CD4-positive, alpha-beta T cell treated with Interleukin-15 for 1 hour (primary cell): ENCODE measurements around the gene CAPNS1.
"Not testable (repeated sequence)": the region's sequence is repeated elsewhere in the genome, so short reads cannot be mapped to it uniquely, and the experiment has no call there.

ENCODE experiments used
- DNase-seq: peaks from one replicate; pipeline ENCODE4 v3.0.0-alpha.2; 2020

The CAPNS1 gene

DNA sequence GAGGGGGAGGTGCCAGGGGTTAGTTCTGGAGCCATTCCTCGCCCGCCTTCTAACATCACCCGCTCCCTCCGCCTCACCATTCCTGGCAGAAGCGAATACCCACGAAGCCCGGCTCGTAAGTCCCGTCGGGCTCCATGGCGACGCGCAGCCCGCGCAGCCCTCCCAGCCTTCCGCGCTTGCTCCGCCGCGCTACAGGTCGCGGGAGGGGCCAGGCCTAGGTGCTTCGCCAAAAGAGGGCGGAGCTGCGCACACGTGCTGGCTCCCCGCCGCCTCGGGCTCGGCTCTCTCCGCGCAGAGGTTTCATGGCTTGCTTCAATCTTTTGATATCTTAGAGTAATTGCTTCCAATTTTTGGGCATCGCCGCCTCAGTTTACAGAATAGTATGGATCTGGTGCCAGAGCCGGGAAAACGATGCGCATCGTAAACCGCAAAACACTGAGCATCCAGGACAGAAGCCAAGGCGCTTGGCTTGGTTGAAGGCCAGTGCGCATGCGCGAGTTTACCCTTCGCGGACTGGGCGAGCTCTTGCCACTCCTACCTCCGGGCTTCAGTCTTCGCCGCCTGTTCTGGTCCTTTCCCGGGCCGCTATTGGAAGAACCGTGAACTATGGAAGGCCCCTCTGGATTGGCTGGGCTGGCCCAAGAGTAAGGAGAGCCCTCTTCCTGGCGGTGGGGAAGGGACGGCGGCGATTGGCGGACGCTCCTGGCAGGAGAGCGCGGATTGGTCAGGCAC lies 25.0 kb upstream of the CAPNS1 start, which contains the start of gene POLR2I:
Gene POLR2I, minus strand, starts transcription at position 155 of the 732 bp plus-strand sequence. Its CDS starts 19 bp downstream, at position 136.
- DNase-seq = peak; percentile 100

DNA sequence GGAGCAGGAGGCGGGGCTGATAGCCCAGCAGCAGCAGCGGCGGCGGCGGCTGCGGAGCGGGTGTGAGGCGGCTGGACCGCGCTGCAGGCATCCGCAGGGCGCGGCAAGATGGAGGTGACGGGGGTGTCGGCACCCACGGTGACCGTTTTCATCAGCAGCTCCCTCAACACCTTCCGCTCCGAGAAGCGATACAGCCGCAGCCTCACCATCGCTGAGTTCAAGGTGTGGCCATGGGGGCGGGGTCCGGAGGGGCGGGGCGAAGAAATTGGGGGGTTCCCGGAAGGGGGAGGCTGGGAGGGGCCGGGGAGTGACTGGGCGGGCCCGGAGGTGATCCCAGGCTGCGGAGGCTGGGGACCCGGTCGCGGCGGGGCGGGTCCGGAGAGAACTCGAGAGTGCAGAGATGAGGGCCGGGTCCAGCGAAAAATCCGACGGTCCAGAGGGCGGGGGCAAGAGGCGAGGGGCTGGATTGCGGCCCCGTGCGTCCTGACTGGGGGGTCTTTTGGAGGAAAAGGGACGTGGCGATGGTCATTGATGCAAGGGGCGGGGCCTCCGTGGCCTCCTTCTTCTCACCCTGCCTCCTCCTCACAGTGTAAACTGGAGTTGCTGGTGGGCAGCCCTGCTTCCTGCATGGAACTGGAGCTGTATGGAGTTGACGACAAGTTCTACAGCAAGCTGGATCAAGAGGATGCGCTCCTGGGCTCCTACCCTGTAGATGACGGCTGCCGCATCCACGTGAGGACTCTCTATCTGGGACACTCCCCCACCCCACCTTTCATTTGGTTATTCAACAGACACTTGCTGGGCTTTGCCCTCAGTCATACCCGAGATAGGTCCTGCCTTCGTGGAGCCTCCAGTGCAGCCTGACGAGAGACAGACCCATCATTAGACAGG lies 24.2 kb upstream of the CAPNS1 start, which contains the start of gene TBCB:
Gene TBCB, plus strand, starts transcription at position 16 of the 891 bp plus-strand sequence. Its CDS starts 93 bp downstream, at position 109.
- DNase-seq = no peak

DNA sequence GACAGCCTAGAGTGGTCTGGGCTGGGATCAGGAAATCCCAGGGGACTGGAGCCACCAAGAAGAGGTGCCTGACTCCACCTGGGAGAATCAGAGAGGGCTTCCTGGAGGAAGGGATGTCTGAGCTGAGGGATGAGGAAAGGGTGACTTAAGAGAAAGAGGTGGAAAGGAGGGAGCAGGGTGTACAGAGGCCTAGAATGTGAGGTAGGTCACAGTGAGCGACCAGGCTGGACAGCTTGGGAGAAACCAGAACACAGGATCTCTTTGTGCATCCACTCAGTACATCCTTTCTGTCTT lies 23.6 kb upstream of the CAPNS1 start:
- no peak for DNase-seq

- DNase-seq = no peak
Measured at GRCh38 chr19:36120092-36120983, 19.5 kb upstream of the CAPNS1 start.

GRCh38 chr19:36120984-36121358 lies 18.9 kb upstream of the CAPNS1 start:
- no peak for DNase-seq

- DNase-seq = no peak
Measured at GRCh38 chr19:36121486-36122124, 18.3 kb upstream of the CAPNS1 start.

DNA sequence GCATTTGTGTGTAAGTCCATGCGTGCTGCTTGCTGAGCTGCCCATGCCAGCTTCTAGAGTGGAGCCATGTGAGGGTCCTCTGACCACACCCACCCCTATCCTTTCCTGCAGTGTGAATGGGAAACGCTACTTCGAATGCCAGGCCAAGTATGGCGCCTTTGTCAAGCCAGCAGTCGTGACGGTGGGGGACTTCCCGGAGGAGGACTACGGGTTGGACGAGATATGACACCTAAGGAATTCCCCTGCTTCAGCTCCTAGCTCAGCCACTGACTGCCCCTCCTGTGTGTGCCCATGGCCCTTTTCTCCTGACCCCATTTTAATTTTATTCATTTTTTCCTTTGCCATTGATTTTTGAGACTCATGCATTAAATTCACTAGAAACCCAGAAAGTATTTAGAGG lies 14.3 kb upstream of the CAPNS1 start:
- DNase-seq = no peak

- no peak for DNase-seq
Measured at GRCh38 chr19:36128392-36128736, 11.5 kb upstream of the CAPNS1 start.

GRCh38 chr19:36131221-36131620 lies 8.6 kb upstream of the CAPNS1 start:
- peak; percentile 67 for DNase-seq

- DNase-seq = not testable (repeated sequence)
Measured at GRCh38 chr19:36134867-36135266, 5.0 kb upstream of the CAPNS1 start.

GRCh38 chr19:36136964-36137686 lies 2.7 kb upstream of the CAPNS1 start:
- peak; percentile 36 for DNase-seq

DNA sequence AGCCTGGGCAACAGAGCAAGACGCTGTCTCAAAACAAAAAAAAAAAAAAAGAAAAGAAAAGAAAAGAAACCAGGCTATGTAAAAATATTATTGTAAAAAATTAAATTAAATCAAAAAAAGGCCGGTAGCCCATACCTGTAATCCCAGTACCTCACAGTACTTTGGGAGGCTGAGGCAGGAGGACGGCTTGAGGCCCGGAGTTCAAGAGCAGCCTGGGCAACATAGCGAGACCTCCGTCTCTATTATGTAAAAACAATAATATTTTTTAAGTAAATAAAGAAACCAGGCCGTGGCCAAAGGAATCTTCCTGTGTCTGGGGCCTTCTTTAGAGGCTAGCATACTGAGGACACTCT lies 770 bp upstream of the CAPNS1 start:
- DNase-seq = no peak

GRCh38 chr19:36140304-36141038 lies 605 bp downstream of the CAPNS1 start:
- peak; percentile 72 for DNase-seq

- peak; percentile 88 for DNase-seq
Measured at GRCh38 chr19:36141039-36141927, 1.4 kb downstream of the CAPNS1 start.

GRCh38 chr19:36142046-36142445 lies 2.2 kb downstream of the CAPNS1 start:
- DNase-seq = no peak

GRCh38 chr19:36142496-36142895 lies 2.6 kb downstream of the CAPNS1 start:
- DNase-seq = no peak

DNA sequence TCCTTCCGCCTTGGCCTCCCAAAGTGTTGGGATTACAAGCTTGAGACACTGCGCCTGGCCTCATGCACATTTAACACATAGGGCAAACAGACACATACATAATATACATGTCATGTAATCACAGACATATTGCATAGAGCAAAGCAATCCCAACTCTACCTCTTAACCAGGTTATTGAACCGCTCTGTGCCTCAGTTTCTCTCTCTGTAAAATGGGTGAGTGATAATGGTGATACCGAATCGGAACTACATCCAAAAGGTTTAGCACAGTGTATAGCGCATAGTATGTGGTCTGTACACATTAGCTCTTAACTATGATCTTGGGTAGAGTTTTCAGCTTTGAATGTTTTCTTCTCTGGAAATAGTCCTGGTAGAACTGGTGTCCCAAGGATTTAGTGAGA lies 4.8 kb downstream of the CAPNS1 start:
- no peak for DNase-seq

DNA sequence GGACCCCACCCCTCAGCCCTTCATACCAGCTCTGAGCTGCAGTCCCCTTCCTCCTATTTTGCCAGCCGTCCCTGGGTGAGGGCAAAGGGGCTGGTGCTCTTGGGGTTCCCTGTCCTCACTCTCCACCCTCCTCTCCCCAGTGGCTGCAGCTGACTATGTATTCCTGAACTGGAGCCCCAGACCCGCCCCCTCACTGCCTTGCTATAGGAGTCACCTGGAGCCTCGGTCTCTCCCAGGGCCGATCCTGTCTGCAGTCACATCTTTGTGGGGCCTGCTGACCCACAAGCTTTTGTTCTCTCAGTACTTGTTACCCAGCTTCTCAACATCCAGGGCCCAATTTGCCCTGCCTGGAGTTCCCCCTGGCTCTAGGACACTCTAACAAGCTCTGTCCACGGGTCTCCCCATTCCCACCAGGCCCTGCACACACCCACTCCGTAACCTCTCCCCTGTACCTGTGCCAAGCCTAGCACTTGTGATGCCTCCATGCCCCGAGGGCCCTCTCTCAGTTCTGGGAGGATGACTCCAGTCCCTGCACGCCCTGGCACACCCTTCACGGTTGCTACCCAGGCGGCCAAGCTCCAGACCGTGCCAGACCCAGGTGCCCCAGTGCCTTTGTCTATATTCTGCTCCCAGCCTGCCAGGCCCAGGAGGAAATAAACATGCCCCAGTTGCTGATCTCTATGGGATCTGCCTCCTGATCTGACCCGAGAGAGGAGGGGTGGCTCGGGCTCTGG lies 10.0 kb downstream of the CAPNS1 start:
- no peak for DNase-seq

GRCh38 chr19:36150586-36150985 lies 10.7 kb downstream of the CAPNS1 start:
- no peak for DNase-seq
